Measurements from ENCODE around the gene OLFML3. TPM values are rescaled to one million over a fixed set of nuclear protein-coding genes. Genes with fewer than 3 reads are reported as not detected.

Gene OLFML3
- total RNA-seq, 3 donors from 2014 or later (not counting 1 experiment from before 2014, with no cell fraction given) = 0.16 TPM; not detected in 2

GRCh38 chr1:113975211-113975895 is 3.9 kb upstream of the OLFML3 start:
- DNase-seq = peak in 1 of 2 donors; percentile 47
- H3K9me3 ChIP-seq (ENCODE audit: control insufficient read depth, insufficient read depth, low read length) = no peaks in the 10 kb centered on the region
- intact Hi-C loops (cut with micrococcal nuclease) = loop anchor here (2.0 to 5.0 kb wide), 3 partner anchors 45 to 582 kb away; partner anchors contain the start of gene TRIM33
- ATAC-seq = peak; percentile 68 to 78 (median 76)
- Mint-ChIP-seq H3K27ac (peak overlapping the region; percentile 64 to 83), H3K27me3 (ENCODE audit: low read depth in 2 of 2) (no peaks in the 10 kb centered on the region), H3K9me3 (no peaks in the 10 kb centered on the region), H3K4me1 (peaks cover 48 to 56% of the 10 kb centered on the region in 2 donors), H3K4me3 (peak overlapping the region; percentile 74), H3K36me3 (peaks cover 32% of the 10 kb centered on the region)
- WGBS (ENCODE audit: insufficient coverage) = 42% methylated on average over 2 of the region's 4 CpGs
- H3K4me3 ChIP-seq (ENCODE audit: low read length) = no peak overlapping the region
- TF ChIP-seq, protein P1, sequence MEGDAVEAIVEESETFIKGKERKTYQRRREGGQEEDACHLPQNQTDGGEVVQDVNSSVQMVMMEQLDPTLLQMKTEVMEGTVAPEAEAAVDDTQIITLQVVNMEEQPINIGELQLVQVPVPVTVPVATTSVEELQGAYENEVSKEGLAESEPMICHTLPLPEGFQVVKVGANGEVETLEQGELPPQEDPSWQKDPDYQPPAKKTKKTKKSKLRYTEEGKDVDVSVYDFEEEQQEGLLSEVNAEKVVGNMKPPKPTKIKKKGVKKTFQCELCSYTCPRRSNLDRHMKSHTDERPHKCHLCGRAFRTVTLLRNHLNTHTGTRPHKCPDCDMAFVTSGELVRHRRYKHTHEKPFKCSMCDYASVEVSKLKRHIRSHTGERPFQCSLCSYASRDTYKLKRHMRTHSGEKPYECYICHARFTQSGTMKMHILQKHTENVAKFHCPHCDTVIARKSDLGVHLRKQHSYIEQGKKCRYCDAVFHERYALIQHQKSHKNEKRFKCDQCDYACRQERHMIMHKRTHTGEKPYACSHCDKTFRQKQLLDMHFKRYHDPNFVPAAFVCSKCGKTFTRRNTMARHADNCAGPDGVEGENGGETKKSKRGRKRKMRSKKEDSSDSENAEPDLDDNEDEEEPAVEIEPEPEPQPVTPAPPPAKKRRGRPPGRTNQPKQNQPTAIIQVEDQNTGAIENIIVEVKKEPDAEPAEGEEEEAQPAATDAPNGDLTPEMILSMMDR (IDR thresholded peaks at IDR 0.05) = no peak
- peak overlapping the region; percentile 7 for H3K27ac ChIP-seq (ENCODE audit: low read length)
- H3K27me3 ChIP-seq (ENCODE audit: control insufficient read depth, insufficient read depth, low read length) = no peaks in the 10 kb centered on the region
- H3K4me1 ChIP-seq (ENCODE audit: control insufficient read depth, insufficient read depth, low read length) = peaks cover 26% of the 10 kb centered on the region
- peaks cover 40% of the 10 kb centered on the region for H3K36me3 ChIP-seq (ENCODE audit: control insufficient read depth, insufficient read depth, low read length)

DNA sequence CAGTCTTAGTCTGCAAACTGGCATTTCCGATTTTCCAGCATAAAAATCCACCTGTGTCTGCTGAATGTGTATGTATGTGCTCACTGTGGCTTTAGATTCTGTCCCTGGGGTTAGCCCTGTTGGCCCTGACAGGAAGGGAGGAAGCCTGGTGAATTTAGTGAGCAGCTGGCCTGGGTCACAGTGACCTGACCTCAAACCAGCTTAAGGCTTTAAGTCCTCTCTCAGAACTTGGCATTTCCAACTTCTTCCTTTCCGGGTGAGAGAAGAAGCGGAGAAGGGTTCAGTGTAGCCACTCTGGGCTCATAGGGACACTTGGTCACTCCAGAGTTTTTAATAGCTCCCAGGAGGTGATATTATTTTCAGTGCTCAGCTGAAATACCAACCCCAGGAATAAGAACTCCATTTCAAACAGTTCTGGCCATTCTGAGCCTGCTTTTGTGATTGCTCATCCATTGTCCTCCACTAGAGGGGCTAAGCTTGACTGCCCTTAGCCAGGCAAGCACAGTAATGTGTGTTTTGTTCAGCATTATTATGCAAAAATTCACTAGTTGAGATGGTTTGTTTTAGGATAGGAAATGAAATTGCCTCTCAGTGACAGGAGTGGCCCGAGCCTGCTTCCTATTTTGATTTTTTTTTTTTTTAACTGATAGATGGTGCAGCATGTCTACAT is 2.5 kb upstream of the OLFML3 start:
- Mint-ChIP-seq H3K36me3 (peaks cover 24% of the 10 kb centered on the region), H3K4me1 (peaks cover 53 to 55% of the 10 kb centered on the region in 2 donors), H3K4me3 (peak overlapping the region; percentile 69), H3K27me3 (ENCODE audit: low read depth in 2 of 2) (no peaks in the 10 kb centered on the region), H3K27ac (peak overlapping the region; percentile 64 to 83), H3K9me3 (no peaks in the 10 kb centered on the region)
- H3K4me3 ChIP-seq (ENCODE audit: low read length) = no peak overlapping the region
- peaks cover 26% of the 10 kb centered on the region for H3K4me1 ChIP-seq (ENCODE audit: control insufficient read depth, insufficient read depth, low read length)
- WGBS (ENCODE audit: insufficient coverage) = 48% methylated on average over 4 of the region's 4 CpGs
- TF ChIP-seq, protein P1 (IDR thresholded peaks at IDR 0.05) = peak; percentile 56
- peak in 2 of 3 donors; percentile 11 to 17 for ATAC-seq
- peak overlapping the region; percentile 12 for H3K27ac ChIP-seq (ENCODE audit: low read length)
- no peaks in the 10 kb centered on the region for H3K9me3 ChIP-seq (ENCODE audit: control insufficient read depth, insufficient read depth, low read length)
- intact Hi-C loops (cut with micrococcal nuclease) = loop anchor here (5.0 kb wide), 2 partner anchors 536 to 581 kb away; partner anchors contain the start of gene TRIM33
- no peaks in the 10 kb centered on the region for H3K27me3 ChIP-seq (ENCODE audit: control insufficient read depth, insufficient read depth, low read length)
- H3K36me3 ChIP-seq (ENCODE audit: control insufficient read depth, insufficient read depth, low read length) = peaks cover 26% of the 10 kb centered on the region
- peak in 1 of 2 donors; percentile 43 for DNase-seq

- H3K9me3 Mint-ChIP-seq = no peaks in the 10 kb centered on the region
- no peak overlapping the region for H3K4me3 Mint-ChIP-seq
- no peak overlapping the region for H3K4me3 ChIP-seq (ENCODE audit: low read length)
- peaks cover 15% of the 10 kb centered on the region for H3K36me3 ChIP-seq (ENCODE audit: control insufficient read depth, insufficient read depth, low read length)
- no peaks in the 10 kb centered on the region for H3K27me3 Mint-ChIP-seq (ENCODE audit: low read depth in 2 of 2)
- peaks cover 33% of the 10 kb centered on the region for H3K4me1 ChIP-seq (ENCODE audit: control insufficient read depth, insufficient read depth, low read length)
- H3K4me1 Mint-ChIP-seq = peaks cover 55 to 60% of the 10 kb centered on the region in 2 donors
- DNase-seq (no peak), ATAC-seq (no peak)
- intact Hi-C loops (cut with micrococcal nuclease) = loop anchor here (1.0 to 5.0 kb wide), 5 partner anchors 305 to 579 kb away; partner anchors contain the start of gene TRIM33
- TF ChIP-seq, protein P1 (IDR thresholded peaks at IDR 0.05) = no peak
- H3K27ac Mint-ChIP-seq = peak overlapping the region; percentile 20 to 83
- no peak overlapping the region for H3K27ac ChIP-seq (ENCODE audit: low read length)
- peaks cover 16% of the 10 kb centered on the region for H3K36me3 Mint-ChIP-seq
- WGBS (ENCODE audit: insufficient coverage) = 75% methylated on average over 3 of the region's 3 CpGs
- no peaks in the 10 kb centered on the region for H3K27me3 ChIP-seq (ENCODE audit: control insufficient read depth, insufficient read depth, low read length)
- no peaks in the 10 kb centered on the region for H3K9me3 ChIP-seq (ENCODE audit: control insufficient read depth, insufficient read depth, low read length)
Observed at GRCh38 chr1:113977906-113978305, 1.4 kb upstream of the OLFML3 start.

Data from natural killer cell (primary cell).